GM08714 (cell line): ENCODE results near the gene LMAN2L.

ENCODE experiments used
- H3K4me3 ChIP-seq: fragments of 200-500 bp; sonication (Bioruptor generic); 2 replicates; pipeline ENCODE4 v1.5.1; 2014; ENCODE audit warnings: mild to moderate bottlenecking, low read length, inconsistent platforms
- ZNF274 ChIP-seq: IDR thresholded peaks from 2 replicates; pipeline ENCODE4 v1.6.1; 2012; ENCODE audit warnings: mild to moderate bottlenecking, low read depth, low read length

LMAN2L gene

GRCh38 chr2:96764253-96764637, 24.4 kb upstream of the LMAN2L start:
- TF ChIP-seq ZNF274 = no peak
- H3K4me3 ChIP-seq = peak overlapping the region; percentile 83; the same call in 1 of the 2 replicates

GRCh38 chr2:96763511-96764252, 23.8 kb upstream of the LMAN2L start:
- H3K4me3 ChIP-seq = peak overlapping the region; percentile 83
- TF ChIP-seq ZNF274 = no peak

GRCh38 chr2:96762529-96763311, 22.9 kb upstream of the LMAN2L start:
- peak overlapping the region; percentile 83 for H3K4me3 ChIP-seq

GRCh38 chr2:96760986-96761832, 21.3 kb upstream of the LMAN2L start:
- no peak for TF ChIP-seq ZNF274
- H3K4me3 ChIP-seq = peak overlapping the region; percentile 83

More at GRCh38 chr2:96762529-96763311, 22.9 kb upstream of the LMAN2L start:
- TF ChIP-seq ZNF274 = no peak

GRCh38 chr2:96760036-96760985, 20.4 kb upstream of the LMAN2L start, which contains the start of gene CNNM4:
Gene CNNM4, plus strand, starts transcription at chr2:96760902. Its CDS starts 98 bp downstream, at chr2:96761000.
- TF ChIP-seq ZNF274 = no peak
- H3K4me3 ChIP-seq = peak within 1 kb of the TSS; percentile 83

DNA sequence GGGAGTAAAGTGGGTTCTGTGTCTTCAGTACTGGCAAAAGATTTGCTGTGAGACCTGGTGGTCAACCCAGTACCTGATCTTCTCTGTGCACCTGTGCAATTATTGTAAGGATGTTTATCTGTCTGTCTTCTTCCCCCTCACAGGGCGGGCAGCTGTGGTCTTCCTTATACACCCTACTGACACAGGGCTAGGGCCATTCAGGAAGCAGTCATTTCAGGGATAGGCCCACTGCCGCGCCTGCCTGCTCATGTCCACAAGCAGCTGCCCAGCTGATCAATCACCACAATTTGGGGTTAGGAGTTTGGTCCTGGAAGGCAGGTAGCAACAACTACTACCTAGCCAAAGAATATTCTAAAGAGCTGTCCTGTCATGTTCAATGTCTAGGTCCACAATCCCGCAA, 19.7 kb upstream of the LMAN2L start:
- H3K4me3 ChIP-seq = no peak overlapping the region
- no peak for TF ChIP-seq ZNF274

DNA sequence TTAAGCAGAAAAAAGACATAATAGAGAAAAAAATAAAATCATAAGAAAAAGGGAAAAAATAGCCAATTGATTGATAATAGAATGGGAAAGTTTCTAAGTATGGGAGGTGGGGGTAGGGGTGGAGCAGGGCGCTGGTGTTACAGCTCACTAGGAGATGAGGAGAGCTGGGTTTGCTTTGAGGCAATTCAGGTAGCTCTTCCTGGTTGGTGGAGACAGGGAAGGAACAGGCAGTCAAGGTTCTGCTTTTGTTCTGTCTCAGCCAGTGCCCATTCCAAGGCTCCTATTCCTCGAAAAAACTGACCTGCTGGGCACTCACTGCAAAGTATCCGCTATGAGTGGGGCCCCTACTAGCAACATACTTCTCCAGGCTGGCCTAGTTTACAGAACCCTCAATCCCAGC, 19.1 kb upstream of the LMAN2L start:
- no peak for TF ChIP-seq ZNF274
- no peak overlapping the region for H3K4me3 ChIP-seq

- TF ChIP-seq ZNF274 = no peak
- H3K4me3 ChIP-seq = no peak overlapping the region
Measured at GRCh38 chr2:96757477-96757860, 17.6 kb upstream of the LMAN2L start.

DNA sequence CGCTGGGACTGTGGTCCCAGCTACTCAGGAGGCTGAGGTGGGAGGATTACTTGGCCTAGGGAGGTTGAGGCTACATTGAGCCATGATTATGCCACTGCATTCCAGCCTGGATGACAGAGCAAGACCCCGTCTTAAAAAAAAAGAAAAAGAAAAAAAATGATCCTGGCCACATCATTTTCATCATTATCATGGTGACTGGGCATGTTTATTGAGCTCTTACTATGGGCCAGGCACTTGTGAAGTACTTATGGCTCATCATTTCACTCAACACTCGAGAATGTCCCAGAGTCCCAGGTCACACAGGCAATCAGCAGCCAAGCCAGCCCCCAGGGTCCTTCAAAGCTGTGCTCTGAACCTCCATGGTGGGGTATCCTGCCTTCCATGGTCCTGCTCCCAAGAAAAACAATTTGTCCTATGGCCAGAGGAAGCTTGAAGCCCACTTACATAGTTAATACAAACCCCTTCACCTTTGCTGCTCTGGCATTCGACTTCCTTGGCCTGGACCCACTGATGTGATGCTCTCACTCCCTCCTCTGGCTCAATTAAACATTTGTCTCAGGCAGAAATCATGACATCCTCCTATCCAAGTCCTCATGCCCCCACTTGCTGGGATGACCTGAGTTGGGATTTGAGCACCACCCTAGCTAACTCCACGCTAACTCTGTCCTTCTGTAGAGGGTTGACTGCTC, 17.1 kb upstream of the LMAN2L start:
- no peak for TF ChIP-seq ZNF274
- no peak overlapping the region for H3K4me3 ChIP-seq

DNA sequence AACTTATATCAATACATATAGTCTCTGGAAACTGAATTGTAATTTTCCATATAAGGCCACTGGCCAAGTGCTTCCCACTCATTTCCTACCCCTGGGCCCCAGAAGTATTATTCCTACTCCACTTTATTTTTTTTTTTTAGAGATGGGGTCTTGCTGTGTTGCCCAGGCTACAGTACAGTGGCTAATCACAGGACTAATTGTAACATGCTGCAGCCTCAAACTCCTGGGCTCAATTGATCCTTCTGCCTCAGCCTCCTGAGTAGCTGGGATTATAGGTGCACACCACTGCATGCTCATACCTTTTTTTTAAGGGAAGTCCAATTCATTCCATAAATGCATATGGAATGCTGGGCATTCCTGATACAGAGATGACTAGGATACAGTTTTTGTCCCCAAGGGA, 14.5 kb upstream of the LMAN2L start:
- H3K4me3 ChIP-seq = no peak overlapping the region
- no peak for TF ChIP-seq ZNF274

DNA sequence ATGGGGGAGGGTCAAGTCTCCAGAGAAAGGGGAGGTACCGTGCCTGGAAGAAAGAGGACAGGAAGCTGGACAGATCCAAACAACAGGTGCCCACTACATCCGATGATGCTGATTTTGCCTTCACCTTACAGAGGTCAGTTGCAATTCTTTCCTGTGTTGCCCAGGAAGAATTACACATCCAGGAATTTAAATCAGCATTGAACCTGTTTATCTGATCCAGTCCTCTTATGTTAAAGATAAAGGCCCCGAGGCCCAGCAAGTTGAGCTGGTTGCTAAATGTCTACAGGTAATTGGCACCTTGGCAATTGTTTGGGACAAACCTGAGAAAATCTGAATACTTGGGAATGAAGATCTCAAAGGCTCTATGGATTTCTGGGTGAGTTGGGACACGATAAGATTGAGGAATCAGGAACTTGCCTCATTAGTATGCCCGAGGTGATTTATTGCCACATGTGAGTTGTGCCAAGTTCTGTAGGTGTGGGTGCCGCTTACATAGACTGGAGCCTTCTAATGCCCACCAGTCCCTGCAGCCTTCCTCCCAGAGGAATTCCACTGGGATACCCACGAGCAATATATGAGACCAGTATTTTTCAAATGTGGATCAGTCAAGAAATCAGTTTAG, 13.9 kb upstream of the LMAN2L start:
- no peak for TF ChIP-seq ZNF274
- no peak overlapping the region for H3K4me3 ChIP-seq

GRCh38 chr2:96751800-96752199, 11.9 kb upstream of the LMAN2L start:
- TF ChIP-seq ZNF274 = no peak
- no peak overlapping the region for H3K4me3 ChIP-seq
